CD4-positive, alpha-beta T cell treated with Interleukin-6 at 100 ng/mL for 8 hours (primary cell): Measurements from ENCODE around the gene EIF2B4.

Experiments used
- DNase-seq: peaks from one replicate; pipeline ENCODE4 v3.0.0-alpha.2; 2020; ENCODE audit warnings: mixed read lengths, low spot score

The EIF2B4 gene

DNA sequence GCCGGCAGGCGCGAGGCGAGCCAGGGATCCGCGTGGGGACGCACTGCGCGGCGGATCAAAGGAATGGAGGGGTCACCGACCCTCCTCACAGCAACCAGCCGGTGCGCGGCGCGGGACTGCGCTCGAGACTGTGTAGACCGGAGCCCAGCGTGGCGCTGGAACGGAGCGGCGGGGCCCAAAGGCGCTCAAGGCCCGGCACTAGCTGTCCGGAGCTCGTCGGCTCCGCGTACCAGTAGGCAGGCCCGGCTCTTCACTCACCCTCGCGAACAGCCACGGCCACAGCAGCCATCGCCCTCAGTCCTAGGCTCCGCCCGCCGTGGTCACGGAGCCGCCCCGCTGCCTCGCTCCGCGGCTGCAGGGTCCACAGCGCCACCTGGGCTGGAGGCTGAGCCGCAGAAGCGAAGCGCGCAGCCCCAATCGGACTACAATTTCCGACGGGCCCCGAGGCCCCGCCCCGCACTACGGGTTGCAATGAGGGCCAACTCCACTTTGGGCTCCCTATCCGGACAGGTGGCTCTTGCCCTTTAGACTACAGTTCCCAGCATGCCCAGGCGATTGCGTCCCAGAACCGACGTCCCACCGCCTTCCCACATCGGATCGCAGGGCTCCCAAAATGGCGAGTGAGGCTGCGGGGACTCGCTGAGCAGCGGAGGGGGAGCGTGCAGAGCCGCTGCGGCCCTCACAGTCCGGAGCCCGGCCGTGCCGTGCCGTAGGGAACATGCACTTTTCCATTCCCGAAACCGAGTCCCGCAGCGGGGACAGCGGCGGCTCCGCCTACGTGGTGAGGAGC is at the start of gene EIF2B4, which contains the start of gene SNX17:
Gene EIF2B4, minus strand, starts transcription at position 313 of the 790 bp plus-strand sequence. Its CDS starts 24 bp downstream, at position 289.
Gene SNX17, plus strand, starts transcription at position 591 of the 790 bp plus-strand sequence. Its CDS starts 128 bp downstream, at position 719.
- DNase-seq = peak; percentile 99

DNA sequence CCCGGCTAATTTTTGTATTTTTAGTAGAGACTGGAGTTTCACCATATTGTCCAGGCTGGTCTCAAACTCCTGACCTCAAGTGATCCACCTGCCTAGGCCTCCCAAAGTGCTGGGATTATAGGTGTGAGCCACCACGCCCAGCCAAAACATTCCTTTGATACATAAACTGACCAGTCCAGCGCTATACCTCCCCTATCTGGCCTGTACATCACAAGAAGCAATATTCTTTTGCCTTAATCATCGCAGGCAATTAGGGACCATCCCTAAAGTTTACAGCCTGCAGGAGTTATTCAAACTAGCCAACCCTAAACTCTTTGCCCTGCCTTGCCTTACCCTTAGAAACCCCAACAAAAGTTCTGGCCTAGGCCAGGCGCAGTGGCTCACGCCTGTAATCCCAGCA is 46.0 kb upstream of the EIF2B4 start:
- DNase-seq = no peak

DNA sequence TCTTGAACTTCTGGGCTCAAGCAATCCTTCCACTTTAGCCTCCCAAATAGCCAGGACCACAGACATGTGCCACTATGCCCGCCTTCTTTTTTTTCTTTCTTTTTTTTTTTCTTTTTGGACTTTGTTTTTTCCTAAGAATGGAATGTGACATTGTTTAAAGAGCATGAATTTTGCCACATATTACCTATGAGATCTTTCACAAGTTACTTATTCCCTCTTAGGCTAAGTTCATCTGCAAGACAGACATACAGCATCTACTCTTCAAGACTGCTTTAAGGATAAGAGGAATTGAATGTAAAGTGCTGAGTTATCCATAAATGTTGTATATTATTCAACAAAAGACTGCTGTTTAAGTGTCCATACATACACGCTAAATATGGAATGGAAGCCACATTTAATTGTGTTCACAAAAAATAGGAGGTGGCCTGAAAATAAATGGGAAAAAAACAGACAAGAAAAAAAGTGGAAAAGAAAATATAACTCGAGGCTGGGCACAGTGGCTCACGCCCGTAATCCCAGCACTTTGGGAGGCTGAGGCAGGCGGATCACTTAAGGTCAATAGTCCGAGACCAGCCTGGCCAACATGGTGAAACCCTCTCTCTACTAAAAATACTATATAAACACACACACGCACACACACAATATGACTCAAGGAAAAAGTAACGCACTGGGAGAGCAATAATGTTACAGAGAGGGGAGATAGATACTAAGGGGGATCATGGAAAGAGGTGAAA is 42.4 kb upstream of the EIF2B4 start:
- no peak for DNase-seq

DNA sequence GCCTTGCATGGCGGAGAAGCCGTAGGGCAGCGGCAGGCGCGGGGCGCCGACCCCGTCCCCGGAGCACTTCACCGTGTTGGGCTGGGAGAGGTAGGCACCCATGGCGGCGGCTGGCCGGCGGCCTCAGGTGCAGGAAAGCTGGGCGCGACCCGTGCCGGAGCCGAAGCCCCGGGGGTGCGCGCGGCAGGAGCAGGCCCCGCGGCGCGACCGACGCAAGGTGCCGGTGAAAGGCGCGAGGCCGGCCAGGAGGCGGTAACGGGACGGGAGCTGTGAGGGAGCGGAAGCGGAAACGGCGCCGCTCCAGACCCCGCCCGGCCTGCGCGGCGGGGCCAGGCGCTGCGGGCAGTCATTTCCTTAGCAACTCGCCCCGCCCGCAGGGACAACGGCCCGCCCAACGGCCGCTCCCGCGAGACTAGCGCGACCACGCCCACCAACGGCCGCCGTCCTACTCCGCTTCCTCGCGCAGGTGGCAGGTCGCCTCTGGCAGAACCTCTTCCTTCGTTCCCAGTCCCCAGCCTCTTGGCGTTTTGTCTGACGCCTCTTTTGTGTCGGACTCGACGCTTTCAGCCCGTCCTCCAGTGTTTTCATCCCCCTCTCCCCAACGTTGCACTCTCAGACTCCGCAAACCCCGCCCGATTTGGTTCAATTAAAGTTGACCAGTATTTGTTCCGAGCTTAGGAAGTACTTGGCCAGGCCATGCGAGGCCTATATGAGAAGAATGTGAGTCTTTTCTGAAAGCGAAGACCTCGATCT is 39.4 kb upstream of the EIF2B4 start, which contains the start of gene PPM1G:
Gene PPM1G, minus strand, starts transcription at position 271 of the 753 bp plus-strand sequence. Its CDS starts 169 bp downstream, at position 102.
- DNase-seq = peak; percentile 94

DNA sequence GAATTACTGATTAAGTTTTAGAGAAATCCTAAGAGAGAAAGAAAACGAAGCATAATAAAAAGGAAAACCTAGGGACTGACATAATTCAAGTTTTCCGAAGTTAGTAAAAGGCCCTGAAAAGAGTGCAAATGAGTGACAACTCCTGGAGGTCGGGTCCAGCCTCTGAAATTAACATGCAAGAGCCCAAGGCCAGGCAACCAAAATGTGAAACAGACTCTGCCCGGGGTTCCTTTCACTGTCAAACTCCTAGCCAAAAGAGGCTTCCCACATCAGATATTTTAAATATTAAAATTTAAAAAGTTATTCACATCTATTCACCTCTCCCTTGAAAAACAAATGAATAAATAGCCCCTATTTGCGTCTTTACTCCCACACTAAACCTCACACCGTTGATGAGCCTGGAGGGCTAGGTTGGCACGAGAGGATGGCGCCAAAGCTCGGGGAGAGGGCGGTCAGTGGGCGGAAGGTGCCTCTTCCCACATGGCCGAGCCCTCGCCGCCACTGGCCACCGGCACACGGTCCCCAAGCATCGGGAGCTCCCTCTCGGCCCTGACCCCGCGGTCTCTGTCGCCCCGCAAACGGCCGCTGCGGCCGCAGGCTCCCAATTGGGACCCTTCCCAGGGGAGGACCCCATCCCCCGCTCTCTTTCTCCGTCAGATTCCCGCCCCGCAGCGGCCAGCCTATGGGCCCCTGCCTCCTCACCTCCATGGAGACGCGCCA is 38.6 kb upstream of the EIF2B4 start:
- peak; percentile 1 for DNase-seq

DNA sequence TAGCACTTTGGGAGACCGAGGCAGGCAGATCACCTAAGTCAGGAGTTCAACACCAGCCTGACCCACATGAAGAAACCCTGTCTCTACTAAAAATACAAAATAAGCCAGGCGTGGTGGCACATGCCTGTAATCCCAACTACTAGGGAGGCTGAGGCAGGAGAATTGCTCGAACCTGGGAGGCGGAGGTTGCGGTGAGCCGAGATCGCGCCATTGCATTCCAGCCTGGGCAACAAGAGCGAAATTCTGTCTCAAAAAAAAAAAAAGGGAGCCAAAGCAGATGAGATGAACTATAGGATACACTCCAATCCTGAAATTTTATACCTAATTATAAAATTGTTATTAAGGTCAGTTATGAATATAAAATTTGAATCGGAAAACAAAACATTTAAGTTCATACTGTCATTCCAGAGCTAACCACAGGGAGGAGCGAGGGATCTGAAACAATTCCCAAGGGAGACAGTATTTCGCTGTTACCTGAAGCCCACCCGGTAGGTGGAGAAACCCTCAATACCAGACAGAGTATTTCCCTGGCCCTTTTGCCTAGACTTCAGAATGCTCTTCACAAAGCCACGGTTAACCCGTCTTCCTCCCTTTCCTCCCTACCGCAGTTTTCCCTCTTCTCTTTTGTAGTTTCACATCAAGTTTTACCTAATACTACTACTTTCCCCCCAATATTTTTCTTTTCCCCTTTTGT is 37.8 kb upstream of the EIF2B4 start:
- no peak for DNase-seq

DNA sequence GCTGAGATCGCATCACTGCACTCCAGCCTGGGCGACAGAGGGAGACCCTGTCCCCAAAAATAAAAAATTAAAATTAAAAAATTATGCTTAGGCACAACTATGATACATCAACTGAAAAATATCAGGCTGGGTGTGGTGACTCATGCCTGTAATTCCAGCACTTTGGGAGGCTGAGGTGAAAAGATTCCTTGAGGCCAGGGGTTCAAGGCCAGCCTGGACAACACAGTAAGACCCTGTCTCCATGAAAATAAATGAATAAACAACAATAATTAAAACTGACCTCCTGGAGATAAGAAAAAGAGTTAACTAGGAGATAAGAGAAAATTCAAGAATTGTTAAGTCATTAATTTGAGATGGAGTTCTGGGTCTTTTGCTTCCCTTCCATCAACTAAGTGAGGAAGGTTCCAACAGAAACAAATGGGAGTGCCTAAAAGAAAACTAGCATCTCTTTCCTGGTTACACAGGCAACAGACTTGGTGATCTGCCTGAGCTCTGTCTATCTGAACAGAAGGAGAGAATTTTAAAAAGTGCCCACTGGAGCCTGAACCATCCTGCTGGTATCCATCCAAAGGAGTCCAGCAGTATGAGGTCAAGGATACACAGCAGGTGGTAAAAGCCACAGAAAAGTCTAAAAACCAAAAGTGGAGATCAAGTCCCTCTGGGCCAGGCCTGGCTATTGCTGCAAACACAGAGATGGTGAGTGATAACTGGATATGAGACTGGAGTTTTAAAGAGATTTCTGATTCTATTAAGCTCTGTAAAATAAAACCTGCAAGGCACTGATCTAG is 30.4 kb upstream of the EIF2B4 start:
- no peak for DNase-seq

DNA sequence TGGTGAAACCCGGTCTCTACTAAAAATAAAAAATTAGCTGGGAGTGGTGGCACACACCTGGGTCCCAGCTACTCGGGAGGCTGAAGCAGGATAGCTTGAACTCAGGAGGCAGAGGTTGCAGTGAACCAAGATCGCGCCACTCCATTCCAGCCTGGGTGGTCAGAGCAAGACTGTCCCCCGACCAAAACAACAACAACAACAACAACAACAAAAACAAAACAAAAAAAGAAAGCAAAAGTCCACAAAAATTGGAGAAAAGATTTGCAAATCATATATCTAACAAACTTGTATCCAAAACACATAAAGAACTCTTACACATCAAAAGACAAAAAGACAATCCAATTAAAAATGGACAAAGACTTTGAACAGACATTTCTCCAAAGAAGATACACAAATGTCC is 28.8 kb upstream of the EIF2B4 start:
- no peak for DNase-seq

DNA sequence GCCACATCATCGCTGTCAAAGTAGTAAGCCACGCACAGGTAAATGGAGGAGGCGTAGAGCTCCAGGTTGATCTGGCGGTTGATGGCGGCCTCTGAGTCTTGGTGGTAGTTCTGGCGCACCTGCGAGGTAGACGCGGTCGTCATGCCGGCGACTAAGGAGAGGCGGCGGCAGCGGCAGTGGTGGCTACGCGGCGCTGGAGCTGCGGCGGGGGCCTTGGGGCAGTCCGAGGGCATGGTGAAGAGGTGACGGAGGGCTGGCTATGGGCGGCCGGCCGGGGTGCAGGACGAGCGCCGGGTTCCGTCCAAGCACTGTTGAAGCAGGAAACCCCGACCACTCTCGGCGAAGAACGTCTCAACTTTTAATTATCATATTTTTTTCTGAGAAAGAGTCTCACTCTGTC is 23.1 kb upstream of the EIF2B4 start:
- no peak for DNase-seq

DNA sequence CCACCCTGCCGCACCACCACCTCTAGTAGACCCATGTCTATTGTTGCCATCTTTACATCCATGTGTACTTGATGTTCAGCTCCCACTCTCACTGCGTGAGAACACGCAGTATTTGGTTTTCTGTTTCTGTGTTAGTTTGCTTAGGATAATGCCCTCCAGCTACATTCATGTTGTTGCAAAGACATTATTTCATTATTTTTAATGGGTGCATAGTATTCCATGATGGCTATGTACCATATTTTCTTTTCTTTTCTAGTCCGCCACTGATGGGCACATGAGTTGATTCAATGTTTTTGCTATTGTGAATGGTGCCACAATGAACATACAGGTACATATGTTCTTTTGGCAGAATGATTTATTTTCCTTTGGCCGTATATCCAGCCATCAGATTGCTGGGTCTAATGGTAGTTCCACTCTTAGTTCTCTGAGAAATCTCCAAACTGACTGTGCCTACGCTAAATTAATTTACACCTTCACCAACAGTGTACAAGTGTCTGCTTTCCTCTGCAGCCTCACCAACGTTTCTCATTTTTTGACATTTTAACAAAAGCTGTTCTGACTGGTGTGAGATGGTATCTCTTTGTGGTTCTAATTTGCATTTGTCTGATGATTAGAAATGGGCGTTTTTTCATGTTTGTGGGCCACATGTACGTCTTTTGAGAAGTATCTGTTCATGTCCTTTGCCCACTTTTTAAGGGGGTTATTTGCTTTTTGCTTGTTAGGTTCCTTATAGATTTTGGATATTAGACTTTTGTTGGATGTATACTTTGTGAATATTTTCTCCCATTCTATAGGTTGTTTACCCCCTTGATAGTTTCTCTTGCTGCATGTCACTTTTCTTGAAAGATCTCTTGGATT is 20.9 kb upstream of the EIF2B4 start:
- peak; percentile 29 for DNase-seq

DNA sequence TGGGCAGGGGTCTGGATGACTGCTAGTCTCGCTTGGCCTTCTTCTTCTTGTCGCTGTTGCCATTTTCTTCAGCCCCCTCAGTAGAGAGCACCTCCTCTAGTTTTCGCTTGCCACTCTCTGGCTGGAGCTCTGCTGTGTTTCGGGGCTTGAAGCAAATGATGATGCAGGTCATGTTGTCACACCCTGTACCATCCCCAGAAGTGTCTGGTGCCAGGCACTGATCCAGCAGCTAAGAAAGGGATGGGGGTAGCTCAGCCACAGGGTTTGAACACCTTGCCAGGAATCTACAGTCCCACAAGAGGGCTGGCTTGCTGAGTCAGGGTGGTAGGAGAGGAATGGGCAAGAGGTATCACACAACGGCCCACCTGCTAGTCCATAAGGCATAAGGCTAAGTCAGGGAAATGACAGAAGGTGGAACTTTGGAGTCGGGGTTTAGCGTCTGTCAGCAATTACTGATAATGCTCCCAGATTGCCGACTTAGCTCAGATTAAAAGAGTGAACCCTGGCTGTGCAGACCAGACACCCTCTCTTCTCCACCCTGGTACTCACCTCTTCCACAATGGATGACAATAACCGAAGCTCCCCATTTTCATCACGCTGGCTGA is 11.5 kb upstream of the EIF2B4 start:
- no peak for DNase-seq

DNA sequence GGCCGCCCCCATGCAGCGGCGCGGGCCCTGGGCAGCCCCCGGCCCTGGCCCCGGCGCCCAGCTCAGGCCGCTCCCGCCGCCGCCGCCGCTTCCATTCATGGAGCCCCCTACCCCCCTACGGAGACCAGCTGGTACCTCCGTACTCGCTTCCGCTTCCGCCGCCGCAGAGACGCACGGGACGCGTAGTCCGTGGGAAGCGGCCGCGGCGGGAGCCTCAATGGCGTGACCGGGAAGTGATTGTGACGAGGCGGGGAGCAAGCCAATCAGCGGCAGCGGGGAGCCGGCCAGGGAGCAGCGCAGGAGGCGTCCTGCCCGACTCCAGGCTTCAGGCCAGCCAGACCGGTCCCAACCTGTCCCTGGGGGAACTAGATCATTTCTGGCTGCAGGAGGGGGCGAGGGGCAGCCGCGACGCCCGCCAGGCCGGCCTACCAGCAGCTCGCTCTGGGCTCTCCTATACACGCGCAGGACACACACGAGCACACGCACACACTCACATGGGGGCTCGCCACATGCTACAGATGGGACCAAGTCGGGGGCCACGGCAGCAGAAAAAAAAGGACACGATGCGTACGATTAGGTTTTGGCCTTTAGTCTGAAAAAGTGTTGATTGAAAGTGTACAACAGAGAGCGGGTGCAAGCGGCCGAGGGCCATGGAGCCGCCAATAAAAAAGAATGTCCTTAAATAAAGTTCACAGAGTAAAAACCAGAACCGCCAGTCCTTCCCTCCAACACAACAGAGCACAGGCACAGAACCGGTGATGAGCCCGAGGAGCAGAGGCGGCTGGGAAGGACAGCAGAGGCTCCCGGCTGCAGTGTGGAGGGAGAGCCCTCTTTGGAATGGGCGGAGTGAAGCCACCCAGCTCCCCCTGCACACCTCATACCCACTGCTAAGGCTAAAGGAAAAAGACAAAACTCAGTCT is 10.7 kb upstream of the EIF2B4 start, which contains the start of gene ZNF513:
Gene ZNF513, minus strand, starts transcription at position 109 of the 920 bp plus-strand sequence. CDS start 208 bp downstream, outside the sequence.
- peak; percentile 86 for DNase-seq

DNA sequence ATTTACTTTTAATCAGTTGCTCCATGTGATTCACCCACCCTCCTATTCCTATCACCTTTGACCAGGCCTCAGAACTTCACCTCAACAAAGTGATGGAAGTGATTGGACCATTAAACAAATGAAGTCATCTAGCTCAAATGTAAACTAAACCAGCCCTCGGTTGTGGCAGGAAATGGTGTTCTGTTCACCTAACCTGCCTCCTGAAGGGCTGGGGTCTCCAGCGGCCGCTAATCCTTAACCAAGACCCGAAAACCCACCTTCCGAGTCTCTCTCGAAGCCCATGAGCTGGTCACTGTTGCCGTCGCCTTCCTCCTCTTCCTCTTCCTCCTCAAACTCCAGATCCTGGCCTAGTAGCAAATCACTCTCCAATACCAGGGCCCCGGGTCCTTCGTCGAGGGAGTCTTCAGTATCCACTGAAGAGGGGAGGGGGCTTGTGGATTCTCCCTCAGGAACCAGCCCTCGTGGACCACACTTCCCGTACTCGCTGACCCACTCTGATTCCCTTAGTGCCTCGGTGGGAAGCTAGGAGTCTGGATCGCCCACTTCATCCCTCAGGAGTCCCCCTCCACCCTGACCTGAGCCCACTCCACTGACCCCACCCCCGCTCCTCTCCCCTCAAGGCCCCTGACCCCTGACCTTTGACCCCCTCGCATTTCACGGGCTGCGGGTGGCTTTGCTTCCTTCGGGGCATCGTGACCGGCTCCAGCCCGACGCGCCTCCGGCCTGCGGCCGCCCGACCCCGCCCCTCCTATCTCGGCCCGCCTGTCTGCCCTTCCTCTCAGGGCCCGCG is 9.9 kb upstream of the EIF2B4 start:
- DNase-seq = no peak

DNA sequence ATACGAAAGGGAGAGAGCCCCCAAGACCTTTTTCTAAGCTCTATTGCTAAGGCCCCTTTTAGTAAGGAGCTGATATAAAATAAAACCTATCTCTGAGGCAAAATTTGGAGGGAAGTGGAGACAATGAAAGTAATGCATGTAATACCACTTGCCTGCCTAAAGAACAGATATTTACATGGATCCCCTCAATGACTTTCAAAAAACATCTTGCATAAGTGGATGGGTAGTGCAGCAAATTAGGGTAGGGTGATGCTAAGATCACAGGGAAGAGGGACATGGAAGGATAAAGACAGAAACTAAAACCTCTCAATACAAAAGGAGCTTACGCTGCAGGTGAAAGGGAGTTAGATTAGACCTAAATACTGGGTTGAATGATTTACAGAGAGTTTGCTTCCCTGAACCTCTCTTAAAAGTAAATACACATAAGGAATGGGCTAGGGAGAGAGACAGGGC is 9.3 kb upstream of the EIF2B4 start:
- no peak for DNase-seq

DNA sequence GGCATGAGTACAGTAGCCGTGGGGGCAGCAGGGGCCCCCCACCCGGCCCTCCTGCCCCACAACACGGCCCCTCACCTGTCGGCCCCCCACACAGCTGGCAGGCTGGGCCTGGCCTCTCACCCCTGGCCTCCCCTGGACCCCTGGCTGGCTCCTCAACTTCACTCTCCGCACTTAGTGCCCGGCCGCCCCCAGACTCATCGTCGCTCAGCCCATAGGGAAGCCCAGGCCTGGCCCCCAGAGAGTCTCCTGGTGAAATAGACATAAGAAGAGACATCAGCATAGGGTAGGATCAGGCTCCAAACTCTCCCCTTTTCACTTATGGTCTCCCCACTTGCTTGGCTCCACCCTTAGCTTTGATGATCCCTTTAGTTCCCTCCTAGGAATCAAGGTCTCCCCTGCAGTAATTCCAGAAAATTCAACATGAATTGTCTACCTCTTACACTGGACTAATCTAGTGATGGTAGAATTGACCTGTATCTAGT is 8.7 kb upstream of the EIF2B4 start:
- no peak for DNase-seq

DNA sequence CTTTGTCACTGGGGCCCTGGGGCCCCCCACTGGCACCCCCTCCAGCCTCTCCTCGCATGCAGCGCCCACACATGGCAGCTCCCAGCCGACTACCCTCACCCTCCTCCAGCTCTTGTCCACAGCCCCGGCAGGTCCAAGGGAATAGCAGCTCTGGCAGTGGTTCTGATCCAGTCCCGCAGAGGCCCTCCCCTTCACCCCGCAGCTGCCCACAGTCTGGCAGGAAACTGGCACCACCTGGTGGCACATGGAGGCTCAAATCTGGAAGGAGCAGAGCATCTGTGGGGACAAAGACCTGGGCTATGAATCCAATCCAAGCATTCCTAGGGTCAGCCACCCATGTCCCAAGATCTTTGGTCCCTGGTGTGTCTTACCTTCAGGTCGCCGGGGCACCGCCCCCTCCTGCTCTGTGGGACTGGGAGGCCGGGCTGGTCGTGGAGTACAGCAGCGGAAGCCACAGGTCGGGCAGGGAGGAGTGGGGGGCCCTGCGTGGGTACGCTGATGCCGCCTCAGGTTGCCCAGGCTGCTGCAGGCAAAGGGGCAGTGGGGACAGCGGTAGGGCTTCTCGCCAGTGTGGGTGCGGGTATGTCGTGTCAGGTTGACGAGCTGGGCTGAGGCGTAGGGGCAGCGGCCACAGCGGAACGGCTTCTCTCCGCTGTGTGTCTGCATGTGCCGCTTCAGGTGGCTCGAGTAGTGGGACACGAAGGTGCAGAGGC is 8.1 kb upstream of the EIF2B4 start:
- DNase-seq = no peak
